Measurements from ENCODE around the gene ITM2B. TPM values are rescaled to one million over a fixed set of nuclear protein-coding genes. Genes with fewer than 3 reads are reported as not detected.

ITM2B gene
- total RNA-seq, 4 donors from 2014 or later, result 299 to 343 (median 303) TPM

- no peaks in the 10 kb centered on the region for H3K27me3 ChIP-seq
- WGBS, result 74% methylated on average over 1 of the region's 1 CpG
- no peak overlapping the region for H3K4me3 ChIP-seq
- no peaks in the 10 kb centered on the region for H3K9me3 ChIP-seq
- no peak for DNase-seq (ENCODE audit: extremely low spot score)
- no peak overlapping the region for H3K27ac ChIP-seq (replicated peaks in 1 of 4)
- H3K4me1 ChIP-seq, result peaks cover 0 to 5% (median 0%) of the 10 kb centered on the region in 4 donors
- intact Hi-C loops (cut with DNase I), result no loop called here
- TF ChIP-seq EP300 (IDR thresholded peaks at IDR 0.05) (no peak), CTCF (IDR thresholded peaks at IDR 0.05) (no peak), POLR2AphosphoS5 (IDR thresholded peaks at IDR 0.05) (no peak), POLR2A (IDR thresholded peaks at IDR 0.05; ENCODE audit: low read depth) (no peak)
- H3K36me3 ChIP-seq, result no peaks in the 10 kb centered on the region
Observed at GRCh38 chr13:48281556-48281955, 48.5 kb downstream of the ITM2B start.

GRCh38 chr13:48291730-48292129 is 58.7 kb downstream of the ITM2B start:
- WGBS, result 82% methylated on average over 1 of the region's 2 CpGs
- TF ChIP-seq POLR2A (IDR thresholded peaks at IDR 0.05; ENCODE audit: low read depth), result no peak
- no peak for TF ChIP-seq POLR2AphosphoS5 (IDR thresholded peaks at IDR 0.05)
- no peak for TF ChIP-seq CTCF (IDR thresholded peaks at IDR 0.05)
- no peak for TF ChIP-seq EP300 (IDR thresholded peaks at IDR 0.05)
- H3K9me3 ChIP-seq, result no peaks in the 10 kb centered on the region
- no peaks in the 10 kb centered on the region for H3K27me3 ChIP-seq
- no peaks in the 10 kb centered on the region for H3K36me3 ChIP-seq
- no peaks in the 10 kb centered on the region for H3K4me1 ChIP-seq
- no peak overlapping the region for H3K4me3 ChIP-seq
- no peak overlapping the region for H3K27ac ChIP-seq (replicated peaks in 1 of 4)
- intact Hi-C loops (cut with DNase I), result no loop called here
- no peak for DNase-seq (ENCODE audit: extremely low spot score)

- intact Hi-C loops (cut with DNase I), result no loop called here
- H3K27me3 ChIP-seq, result no peaks in the 10 kb centered on the region
- WGBS, result 84% methylated on average over 4 of the region's 4 CpGs
Observed at GRCh38 chr13:48292650-48293049, 59.6 kb downstream of the ITM2B start.

GRCh38 chr13:48294653-48295052 is 61.6 kb downstream of the ITM2B start:
- no peak for DNase-seq (ENCODE audit: extremely low spot score)
- no peaks in the 10 kb centered on the region for H3K27me3 ChIP-seq
- no peaks in the 10 kb centered on the region for H3K4me1 ChIP-seq
- H3K4me3 ChIP-seq, result no peak overlapping the region
- intact Hi-C loops (cut with DNase I), result no loop called here
- TF ChIP-seq EP300 (IDR thresholded peaks at IDR 0.05) (no peak), POLR2AphosphoS5 (IDR thresholded peaks at IDR 0.05) (no peak), POLR2A (IDR thresholded peaks at IDR 0.05; ENCODE audit: low read depth) (no peak), CTCF (IDR thresholded peaks at IDR 0.05) (no peak)
- H3K9me3 ChIP-seq, result no peaks in the 10 kb centered on the region
- no peak overlapping the region for H3K27ac ChIP-seq (replicated peaks in 1 of 4)
- WGBS, result 89% methylated on average over 2 of the region's 2 CpGs
- H3K36me3 ChIP-seq, result no peaks in the 10 kb centered on the region

More at GRCh38 chr13:48292650-48293049, 59.6 kb downstream of the ITM2B start:
- DNase-seq (ENCODE audit: extremely low spot score), result no peak
- H3K4me1 ChIP-seq, result no peaks in the 10 kb centered on the region
- no peaks in the 10 kb centered on the region for H3K9me3 ChIP-seq
- TF ChIP-seq POLR2A (IDR thresholded peaks at IDR 0.05; ENCODE audit: low read depth), result no peak
- TF ChIP-seq CTCF (IDR thresholded peaks at IDR 0.05), result no peak
- no peak for TF ChIP-seq POLR2AphosphoS5 (IDR thresholded peaks at IDR 0.05)
- H3K27ac ChIP-seq (replicated peaks in 1 of 4), result no peak overlapping the region
- H3K36me3 ChIP-seq, result no peaks in the 10 kb centered on the region
- H3K4me3 ChIP-seq, result no peak overlapping the region

GRCh38 chr13:48295271-48295670 is 62.3 kb downstream of the ITM2B start:
- no peak for TF ChIP-seq CTCF (IDR thresholded peaks at IDR 0.05)
- TF ChIP-seq EP300 (IDR thresholded peaks at IDR 0.05), result no peak
- TF ChIP-seq POLR2AphosphoS5 (IDR thresholded peaks at IDR 0.05), result no peak
- no peak for TF ChIP-seq POLR2A (IDR thresholded peaks at IDR 0.05; ENCODE audit: low read depth)
- Histone ChIP-seq H3K9me3 (no peaks in the 10 kb centered on the region), H3K27me3 (no peaks in the 10 kb centered on the region), H3K4me1 (no peaks in the 10 kb centered on the region), H3K4me3 (no peak overlapping the region), H3K36me3 (no peaks in the 10 kb centered on the region), H3K27ac (replicated peaks in 1 of 4) (no peak overlapping the region)
- DNase-seq (ENCODE audit: extremely low spot score), result no peak
- WGBS, result 100% methylated on average over 1 of the region's 1 CpG
- intact Hi-C loops (cut with DNase I), result no loop called here
